SW480 (cell line): ENCODE measurements around the gene SPAG17.
A peak's percentile ranks its signal among the peaks of the same experiment; 100 is the strongest.

ENCODE experiments used
- DNase-seq: peaks from one replicate; pipeline ENCODE4 v3.0.0-alpha.2; 2016; ENCODE audit warnings: low spot score

Gene SPAG17

GRCh38 chr1:118118873-118119463 lies 66.1 kb downstream of the SPAG17 start:
- no peak for DNase-seq

GRCh38 chr1:118118469-118118868 lies 66.6 kb downstream of the SPAG17 start:
- peak; percentile 5 for DNase-seq

GRCh38 chr1:118117521-118117920 lies 67.5 kb downstream of the SPAG17 start:
- DNase-seq, result no peak

GRCh38 chr1:118116909-118117308 lies 68.1 kb downstream of the SPAG17 start:
- no peak for DNase-seq

- DNase-seq, result no peak
Observed at GRCh38 chr1:118116401-118116800, 68.6 kb downstream of the SPAG17 start.

- no peak for DNase-seq
Observed at GRCh38 chr1:118115567-118116295, 69.3 kb downstream of the SPAG17 start.

GRCh38 chr1:118113261-118113660 lies 71.8 kb downstream of the SPAG17 start:
- DNase-seq, result no peak

- DNase-seq, result no peak
Observed at GRCh38 chr1:118110580-118110979, 74.4 kb downstream of the SPAG17 start.

- no peak for DNase-seq
Observed at GRCh38 chr1:118104951-118105350, 80.1 kb downstream of the SPAG17 start.

- DNase-seq, result no peak
Observed at GRCh38 chr1:118102445-118102844, 82.6 kb downstream of the SPAG17 start.

- DNase-seq, result no peak
Observed at GRCh38 chr1:118101999-118102398, 83.0 kb downstream of the SPAG17 start.

GRCh38 chr1:118101515-118101844 lies 83.5 kb downstream of the SPAG17 start:
- DNase-seq, result peak; percentile 41

- no peak for DNase-seq
Observed at GRCh38 chr1:118100686-118101514, 84.1 kb downstream of the SPAG17 start.

GRCh38 chr1:118099686-118100085 lies 85.3 kb downstream of the SPAG17 start:
- DNase-seq, result no peak

GRCh38 chr1:118097622-118098348 lies 87.2 kb downstream of the SPAG17 start:
- DNase-seq, result no peak

GRCh38 chr1:118093017-118093416 lies 92.0 kb downstream of the SPAG17 start:
- no peak for DNase-seq

GRCh38 chr1:118090130-118090529 lies 94.9 kb downstream of the SPAG17 start:
- no peak for DNase-seq

GRCh38 chr1:118085365-118085764 lies 99.7 kb downstream of the SPAG17 start:
- no peak for DNase-seq

- no peak for DNase-seq
Observed at GRCh38 chr1:118084400-118084799, 100.6 kb downstream of the SPAG17 start.

GRCh38 chr1:118082984-118083383 lies 102.0 kb downstream of the SPAG17 start:
- no peak for DNase-seq

GRCh38 chr1:118081387-118081786 lies 103.6 kb downstream of the SPAG17 start:
- DNase-seq, result no peak

GRCh38 chr1:118077331-118078045 lies 107.5 kb downstream of the SPAG17 start:
- peak; percentile 32 for DNase-seq
